ENCODE measurements around the gene FAF1.

DNA sequence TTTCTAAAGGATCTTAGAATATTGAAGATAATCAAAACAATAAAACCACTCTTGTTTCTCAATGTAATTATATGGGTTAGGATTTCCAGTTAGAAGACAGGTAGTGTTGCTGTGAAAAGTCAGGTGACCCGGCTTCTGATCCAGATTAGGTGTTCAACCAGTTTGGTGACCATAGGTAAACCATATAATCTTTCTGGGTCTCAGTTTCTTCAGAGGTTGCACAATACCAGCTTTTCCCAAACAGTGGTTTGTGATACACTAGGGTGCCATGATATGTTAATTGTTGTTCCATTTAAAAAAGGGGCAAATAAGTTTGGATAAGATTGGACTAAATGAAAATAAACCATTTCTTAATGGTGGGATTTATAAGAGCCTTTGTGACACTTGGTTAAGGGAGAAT, 472.3 kb downstream of the FAF1 start:
- TF ChIP-seq, protein P1, sequence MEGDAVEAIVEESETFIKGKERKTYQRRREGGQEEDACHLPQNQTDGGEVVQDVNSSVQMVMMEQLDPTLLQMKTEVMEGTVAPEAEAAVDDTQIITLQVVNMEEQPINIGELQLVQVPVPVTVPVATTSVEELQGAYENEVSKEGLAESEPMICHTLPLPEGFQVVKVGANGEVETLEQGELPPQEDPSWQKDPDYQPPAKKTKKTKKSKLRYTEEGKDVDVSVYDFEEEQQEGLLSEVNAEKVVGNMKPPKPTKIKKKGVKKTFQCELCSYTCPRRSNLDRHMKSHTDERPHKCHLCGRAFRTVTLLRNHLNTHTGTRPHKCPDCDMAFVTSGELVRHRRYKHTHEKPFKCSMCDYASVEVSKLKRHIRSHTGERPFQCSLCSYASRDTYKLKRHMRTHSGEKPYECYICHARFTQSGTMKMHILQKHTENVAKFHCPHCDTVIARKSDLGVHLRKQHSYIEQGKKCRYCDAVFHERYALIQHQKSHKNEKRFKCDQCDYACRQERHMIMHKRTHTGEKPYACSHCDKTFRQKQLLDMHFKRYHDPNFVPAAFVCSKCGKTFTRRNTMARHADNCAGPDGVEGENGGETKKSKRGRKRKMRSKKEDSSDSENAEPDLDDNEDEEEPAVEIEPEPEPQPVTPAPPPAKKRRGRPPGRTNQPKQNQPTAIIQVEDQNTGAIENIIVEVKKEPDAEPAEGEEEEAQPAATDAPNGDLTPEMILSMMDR (IDR thresholded peaks at IDR 0.05; ENCODE audit: extremely low read depth in 1 of 2, insufficient read depth in 1 of 2, low read depth in 1 of 2, low read length in 2 of 2), result no peak
- TF ChIP-seq JUN (IDR thresholded peaks at IDR 0.05; ENCODE audit: borderline replicate concordance, insufficient read depth, insufficient read length, low read depth) (no peak), MAX (IDR thresholded peaks at IDR 0.05; ENCODE audit: insufficient read depth, insufficient read length) (no peak), POLR2A (IDR thresholded peaks at IDR 0.05; ENCODE audit: low read depth, low read length) (no peak), EZH2 (IDR thresholded peaks at IDR 0.05; ENCODE audit: borderline replicate concordance, low read depth, low read length, severe bottlenecking) (no peak)
